ENCODE measurements around the gene GMCL1.
"Not testable (repeated sequence)": the region's sequence is repeated elsewhere in the genome, so short reads cannot be mapped to it uniquely, and the experiment has no call there.

The GMCL1 gene, protein sequence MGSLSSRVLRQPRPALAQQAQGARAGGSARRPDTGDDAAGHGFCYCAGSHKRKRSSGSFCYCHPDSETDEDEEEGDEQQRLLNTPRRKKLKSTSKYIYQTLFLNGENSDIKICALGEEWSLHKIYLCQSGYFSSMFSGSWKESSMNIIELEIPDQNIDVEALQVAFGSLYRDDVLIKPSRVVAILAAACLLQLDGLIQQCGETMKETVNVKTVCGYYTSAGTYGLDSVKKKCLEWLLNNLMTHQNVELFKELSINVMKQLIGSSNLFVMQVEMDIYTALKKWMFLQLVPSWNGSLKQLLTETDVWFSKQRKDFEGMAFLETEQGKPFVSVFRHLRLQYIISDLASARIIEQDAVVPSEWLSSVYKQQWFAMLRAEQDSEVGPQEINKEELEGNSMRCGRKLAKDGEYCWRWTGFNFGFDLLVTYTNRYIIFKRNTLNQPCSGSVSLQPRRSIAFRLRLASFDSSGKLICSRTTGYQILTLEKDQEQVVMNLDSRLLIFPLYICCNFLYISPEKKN

DNA sequence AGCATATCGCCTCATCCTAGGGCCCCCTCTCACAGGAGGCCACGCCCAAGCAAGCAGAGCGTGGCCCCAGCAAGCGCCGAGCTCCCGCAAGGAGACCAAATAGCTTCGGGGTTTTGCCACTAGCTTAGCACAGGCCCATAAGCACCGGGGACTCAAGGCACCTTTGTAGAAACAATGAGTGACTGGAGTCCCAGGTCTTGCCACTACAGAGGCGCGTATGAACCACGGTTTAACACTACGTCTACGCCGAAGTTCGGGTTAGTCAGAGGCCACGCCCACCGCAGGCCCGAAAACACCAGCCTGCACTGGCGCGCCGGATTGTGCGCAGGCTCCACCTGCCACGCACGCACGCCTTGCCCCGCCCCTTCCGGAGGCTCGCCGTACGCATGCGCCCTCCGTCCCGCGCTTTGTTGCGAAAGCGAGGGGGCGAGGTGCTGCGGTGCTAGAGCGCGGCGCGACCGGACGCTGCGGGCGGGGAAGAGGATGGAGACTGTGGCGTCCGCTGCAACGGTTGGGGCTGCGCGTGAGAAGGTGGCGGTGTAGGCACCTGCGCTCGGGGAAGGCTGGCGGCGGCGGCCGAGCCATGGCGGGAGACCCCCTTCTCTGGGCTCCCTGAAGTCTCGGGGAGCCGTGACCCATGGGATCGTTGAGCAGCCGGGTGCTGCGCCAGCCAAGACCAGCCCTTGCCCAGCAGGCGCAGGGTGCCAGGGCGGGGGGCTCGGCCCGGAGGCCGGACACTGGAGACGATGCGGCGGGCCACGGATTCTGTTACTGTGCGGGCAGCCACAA, at the start of gene GMCL1:
Gene GMCL1 (plus strand): TSS at position 405 of the 789 bp plus-strand sequence. CDS start 233 bp downstream, at position 638.
- DNase-seq (ENCODE audit: low spot score), result peak; percentile 95

DNA sequence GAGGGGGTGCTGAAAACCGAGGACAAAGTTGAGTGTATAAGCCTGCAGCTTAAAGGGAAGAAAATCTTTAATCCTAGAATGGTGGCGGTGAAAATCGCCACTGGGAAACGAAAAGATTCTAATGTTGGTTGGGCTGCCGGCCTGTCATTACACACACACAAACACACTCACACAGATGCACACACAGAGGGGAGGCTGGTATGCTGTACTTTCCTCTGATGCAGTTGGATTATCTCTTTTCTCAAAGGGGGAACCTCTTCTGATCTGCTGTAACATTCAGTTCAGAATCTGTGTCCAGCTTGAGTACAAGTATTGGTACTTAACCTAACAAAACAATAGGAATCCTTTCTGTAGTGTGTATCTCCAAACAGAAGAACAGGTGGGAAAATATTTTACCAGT, 48.5 kb upstream of the GMCL1 start:
- no peak for DNase-seq (ENCODE audit: low spot score)

DNA sequence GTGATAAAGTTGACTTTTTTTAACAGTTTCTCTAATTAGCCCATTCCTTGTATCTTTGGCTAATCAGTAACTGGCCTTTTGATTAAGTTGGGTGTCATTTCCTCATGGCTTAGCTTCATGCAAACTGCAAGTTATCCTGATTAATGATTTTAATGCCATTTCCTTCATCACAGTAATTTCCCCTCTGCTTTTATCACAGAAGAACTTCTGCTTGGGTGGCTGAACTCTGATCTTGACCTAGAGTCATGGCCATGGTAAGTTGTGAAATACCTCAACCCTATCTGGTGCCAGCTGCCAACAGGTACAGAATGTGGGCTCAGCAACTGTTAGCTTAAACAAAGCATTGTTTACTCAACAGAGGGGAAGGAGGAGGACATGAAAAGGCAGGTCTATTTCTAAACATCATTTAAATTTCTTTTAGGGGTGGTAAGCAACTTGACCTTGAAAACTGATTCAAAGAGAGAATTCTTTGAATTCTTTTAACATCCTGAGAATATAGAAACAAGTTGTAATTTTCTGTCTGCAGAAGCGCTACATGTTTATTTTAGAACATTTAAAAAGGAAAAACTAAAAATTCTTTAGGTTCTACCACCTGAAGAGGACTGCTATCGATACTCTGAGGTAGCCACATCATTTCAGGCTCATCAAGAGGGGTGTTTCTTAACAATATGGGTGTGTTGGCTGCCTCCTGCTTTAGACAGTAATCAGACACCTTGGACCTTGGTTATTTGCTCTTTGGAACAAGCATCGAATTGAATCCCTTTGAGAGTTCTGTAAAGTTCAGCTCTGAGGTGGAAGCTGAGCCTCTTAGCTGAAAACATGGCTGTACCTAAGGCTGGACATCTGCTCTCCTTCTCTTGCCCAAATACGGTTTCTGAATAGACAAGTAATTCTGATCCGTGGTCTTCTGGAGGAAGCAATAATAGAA, 47.9 kb upstream of the GMCL1 start:
- no peak for DNase-seq (ENCODE audit: low spot score)

DNA sequence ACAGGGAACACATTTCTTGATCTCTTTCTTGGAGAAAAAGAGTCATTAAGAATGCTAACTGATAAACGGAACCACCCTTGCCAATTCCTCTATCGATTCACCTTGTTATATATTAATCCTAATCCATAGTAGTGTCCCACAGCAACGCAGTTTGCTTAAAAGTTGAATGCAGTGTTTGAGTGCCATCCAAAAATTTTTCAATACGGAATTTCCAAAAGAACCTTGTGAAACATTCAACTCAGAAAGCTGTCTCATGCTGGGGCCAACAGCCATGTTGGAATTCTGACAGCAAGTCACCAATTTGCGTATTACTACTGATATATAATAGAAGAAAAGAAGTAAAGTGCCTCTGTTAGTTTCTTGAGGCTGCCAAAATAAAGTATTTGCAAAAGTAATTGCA, 45.2 kb upstream of the GMCL1 start:
- DNase-seq (ENCODE audit: low spot score), result no peak

DNA sequence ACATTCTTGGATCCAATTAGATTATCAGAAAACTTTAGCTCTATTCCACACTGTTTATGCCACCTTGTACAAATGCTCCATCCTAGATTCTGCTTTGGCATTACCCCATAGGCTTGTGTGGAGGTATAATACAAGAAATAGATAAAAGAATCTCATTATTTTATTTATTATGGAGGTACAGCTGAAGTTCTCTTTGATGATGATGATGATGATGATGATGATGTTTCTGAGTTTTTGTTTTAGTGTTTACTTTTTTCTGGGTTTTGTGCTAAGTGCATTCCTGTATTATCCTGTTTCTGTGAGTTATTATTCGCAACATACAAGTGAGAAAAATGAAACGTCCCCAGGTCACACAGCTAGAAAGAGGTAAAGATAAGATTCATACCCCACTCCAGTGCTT, 44.1 kb upstream of the GMCL1 start:
- no peak for DNase-seq (ENCODE audit: low spot score)

DNA sequence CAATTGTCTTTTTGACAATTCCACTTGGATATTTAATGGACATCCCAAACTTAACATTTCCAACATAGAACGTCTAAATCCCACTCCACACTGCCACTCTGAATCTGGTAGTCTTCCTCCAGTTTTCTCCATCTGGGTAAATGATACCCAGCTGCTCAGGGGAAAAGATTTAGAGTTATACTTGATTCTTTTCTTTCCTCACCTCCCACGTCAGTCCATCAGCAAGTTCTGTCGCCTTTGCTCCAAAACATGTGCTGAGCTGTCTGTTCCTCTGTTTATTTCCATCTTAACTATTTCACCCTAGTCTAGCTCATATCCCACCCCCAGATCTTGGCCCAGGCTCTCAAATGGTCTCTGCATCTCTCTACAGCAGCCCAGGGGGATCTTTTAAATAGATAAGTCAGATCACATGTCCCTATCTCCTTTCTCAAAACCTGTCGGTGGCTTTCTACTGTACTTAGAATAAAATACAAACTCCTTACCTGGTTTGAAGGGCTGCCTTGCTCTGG, 43.4 kb upstream of the GMCL1 start:
- DNase-seq (ENCODE audit: low spot score), result no peak

DNA sequence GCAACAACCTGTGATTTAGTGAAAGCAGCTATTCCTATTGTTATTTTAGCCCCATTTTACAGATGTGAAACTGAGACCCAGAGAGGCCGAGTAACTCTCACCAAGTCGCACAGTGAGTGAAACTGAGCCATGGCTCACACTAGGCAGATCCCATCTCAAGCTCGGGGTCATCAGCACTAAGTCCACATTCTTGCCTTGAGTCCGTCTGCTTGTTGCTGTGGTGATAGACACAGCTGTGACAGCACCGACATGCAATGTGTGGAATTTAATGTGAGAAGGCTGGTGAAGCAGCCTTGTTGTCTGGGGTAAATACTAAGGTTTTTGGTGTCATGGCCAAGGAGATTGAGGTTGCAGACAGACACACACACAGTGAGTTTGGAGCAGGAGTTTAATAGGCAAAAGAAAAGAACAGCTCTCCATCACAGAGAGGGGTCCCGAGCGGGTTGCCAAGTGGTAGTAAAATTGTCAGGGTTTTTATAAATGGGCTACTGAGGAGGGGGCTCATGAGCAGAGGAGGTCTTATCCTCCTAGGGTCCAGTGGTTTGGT, 40.2 kb upstream of the GMCL1 start:
- peak; percentile 28 for DNase-seq (ENCODE audit: low spot score)

DNA sequence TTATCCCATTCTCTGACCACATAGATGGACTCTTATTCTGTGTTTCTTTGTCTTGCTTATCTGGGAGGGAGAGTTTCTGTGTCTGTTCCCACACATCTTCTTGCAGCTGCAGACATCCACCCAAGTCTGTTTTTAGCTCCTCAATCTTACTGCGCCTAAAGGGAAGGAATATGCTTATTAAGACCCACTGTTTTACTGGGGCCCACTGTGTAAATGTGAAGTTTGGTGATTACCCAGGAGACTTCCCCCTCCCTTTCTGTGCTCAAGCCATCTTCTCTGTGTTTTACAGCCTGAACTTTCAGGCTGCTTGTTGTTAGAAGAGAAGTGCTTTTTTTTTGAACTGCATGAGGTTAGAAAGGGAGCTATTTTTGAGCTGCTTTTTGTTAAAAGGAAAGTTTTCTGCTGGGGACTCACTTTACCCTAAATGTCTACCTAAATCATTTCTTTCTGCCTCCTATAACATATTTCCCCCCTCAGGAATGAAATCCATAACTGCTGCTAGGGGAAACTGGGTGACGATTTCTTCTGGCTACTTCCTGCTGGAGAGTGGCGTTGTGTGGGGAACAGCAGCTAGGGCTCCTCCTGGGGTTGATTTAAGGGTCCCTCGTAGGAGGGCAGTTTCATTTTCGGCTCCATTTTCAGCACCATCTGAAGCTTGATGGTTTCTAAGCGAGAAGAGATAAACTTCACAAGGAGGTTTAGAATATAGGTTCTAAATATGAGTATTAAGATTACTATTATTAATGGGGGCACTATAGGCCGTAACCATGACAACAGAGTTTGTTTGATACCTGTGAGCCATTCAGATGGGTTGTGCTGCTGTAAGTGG, 39.5 kb upstream of the GMCL1 start:
- no peak for DNase-seq (ENCODE audit: low spot score)

DNA sequence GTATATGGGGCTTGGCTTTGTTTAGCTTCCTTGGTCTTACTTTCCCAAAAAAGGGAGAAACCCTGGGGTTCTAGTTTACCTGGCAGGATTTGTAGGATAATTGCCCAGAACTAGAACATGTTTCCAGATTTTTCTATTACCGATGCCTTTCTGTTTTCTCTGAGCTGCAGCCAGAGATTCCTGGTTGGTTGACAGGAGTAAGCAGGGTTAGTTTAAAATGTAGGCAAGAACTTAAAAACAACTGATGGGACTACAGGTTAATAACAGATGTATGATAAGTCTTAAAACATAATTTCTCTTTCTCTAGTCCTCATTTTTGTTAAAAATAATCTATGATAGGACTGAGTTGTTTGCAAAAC, 38.9 kb upstream of the GMCL1 start:
- DNase-seq (ENCODE audit: low spot score), result no peak

DNA sequence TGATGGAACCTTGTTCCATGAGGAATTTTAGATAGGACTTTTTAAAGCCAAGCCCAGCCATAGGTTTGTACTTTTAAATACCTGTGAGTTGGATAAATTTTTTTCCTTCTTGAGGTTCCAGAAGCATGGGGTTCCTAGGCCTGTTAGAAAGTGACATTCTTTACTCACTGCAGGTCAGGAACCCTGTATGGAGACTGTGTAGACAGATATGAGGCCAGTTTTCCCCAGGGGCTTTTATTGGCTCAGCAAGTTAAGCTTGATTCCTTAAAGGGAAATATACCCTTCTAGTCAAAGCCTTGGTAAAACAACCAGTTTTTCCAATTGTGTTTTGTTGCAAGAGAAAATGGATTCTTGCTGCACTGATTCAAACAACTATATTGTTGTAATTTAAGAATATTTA, 38.4 kb upstream of the GMCL1 start:
- DNase-seq (ENCODE audit: low spot score), result no peak

DNA sequence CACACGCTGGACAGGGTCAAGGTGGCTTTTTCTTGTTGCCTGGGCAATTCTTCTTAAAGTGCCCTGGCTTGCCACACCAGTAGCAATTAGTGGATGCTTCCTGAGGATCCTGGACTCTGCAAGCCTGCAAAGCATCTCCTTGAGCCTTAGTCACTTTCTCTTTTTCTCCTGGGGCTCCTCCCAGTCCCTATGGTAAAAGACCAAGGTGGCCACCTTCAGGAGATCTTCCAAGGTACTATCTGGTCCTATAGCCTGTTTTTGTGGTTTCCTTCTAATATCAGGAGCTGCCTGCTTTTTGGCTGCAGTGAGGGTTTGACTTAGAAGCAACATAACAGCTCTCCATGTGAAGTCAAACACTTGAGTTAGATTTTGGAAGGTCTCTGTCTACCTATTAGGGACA, 33.3 kb upstream of the GMCL1 start:
- no peak for DNase-seq (ENCODE audit: low spot score)

DNA sequence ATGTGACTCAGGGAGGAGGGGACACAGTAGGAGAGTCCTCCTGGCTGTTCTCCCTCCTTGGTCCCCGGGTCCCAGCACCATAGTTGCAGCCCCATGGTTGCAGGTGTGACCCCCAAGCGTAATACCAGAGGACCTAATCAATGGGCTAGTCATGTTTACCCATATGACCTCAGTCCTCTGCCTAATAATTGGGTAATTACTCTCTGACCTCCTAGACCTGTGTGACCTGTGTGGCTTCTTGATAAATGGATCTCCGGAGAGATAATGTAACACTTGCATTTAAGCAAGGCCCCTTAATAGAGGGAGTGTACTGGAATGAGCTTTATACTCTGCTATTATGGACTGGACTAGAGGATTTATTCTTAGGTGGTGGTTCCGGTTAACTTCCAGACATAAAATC, 32.2 kb upstream of the GMCL1 start:
- DNase-seq (ENCODE audit: low spot score), result no peak

DNA sequence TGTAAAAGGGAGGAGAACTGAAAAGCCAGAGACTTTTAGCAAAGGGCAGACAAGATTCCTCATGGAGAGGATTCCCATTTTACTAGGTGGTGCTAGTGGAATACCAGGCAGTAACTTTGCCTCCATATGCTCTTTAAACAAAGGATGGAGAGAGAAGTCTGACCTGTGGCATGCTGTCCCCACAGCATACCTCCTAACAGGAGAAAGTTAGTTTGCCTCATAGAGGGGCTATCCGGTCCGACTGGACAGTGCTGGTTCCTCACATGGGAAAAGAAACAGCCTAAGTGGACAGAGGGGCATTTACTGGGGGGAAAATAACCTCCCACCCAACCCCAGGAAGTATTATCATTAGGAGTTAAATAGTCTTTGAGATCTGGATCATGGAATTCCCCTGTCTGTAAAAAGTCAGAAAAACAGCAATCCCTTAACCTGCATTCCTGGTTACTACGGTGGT, 31.6 kb upstream of the GMCL1 start:
- DNase-seq (ENCODE audit: low spot score), result no peak

DNA sequence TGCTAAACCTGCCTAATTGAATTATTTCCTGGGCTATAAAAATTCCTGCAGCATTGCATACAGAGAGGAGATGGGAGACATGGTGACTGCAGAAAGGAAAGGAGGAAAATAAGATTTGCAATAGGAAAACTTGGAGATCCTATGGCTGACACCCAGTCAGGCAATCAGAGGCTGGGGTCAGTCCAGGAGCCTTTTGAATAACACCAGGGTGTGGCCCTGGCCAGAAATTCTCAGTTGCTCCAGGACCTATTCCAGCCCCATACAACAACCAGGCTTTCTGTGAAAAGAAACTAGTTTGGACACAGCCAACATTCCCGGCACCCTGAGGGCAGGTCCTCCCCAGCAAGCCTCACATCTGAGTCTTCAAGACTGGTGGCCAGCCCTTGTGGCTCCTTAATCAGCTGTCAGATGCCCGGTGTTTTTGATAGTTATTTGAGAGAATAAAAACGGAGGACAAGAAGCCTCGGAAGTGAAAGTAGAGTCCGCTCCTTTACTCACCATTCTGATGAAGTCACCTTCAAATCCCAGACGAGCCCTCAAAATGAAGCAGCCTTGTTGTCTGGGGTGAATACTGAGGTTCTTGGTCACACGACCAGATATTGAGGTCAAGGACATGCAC, 31.1 kb upstream of the GMCL1 start:
- DNase-seq (ENCODE audit: low spot score), result no peak

DNA sequence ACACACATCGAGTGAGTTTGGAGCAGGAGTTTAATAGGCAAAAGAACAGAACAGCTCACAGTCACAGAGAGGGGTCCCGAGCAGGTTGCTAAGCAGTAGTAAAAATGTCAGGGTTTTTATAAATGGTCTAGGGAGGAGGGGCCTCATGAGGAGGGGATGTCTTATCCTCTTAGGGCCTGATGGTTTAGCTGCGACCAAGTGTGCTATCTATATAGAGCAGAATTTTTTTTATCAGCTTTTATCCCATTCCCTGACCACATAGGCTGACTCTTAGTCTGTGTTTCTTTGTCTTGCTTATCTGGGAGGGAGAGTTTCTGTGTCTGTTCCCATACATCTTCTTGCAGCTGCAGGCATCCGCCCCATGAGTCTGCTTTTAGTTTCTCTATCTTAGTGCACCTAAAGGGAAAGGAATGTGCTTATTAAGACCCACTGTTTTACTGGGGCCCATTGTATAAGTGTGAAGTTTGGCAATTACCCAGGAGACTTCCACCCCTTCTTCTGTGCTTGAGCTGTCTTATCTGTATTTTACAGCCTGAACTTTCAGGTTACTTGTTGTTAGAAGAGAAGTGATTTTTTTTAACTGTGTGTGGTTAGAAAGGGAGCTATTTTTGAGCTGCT, 30.4 kb upstream of the GMCL1 start:
- DNase-seq (ENCODE audit: low spot score), result no peak

DNA sequence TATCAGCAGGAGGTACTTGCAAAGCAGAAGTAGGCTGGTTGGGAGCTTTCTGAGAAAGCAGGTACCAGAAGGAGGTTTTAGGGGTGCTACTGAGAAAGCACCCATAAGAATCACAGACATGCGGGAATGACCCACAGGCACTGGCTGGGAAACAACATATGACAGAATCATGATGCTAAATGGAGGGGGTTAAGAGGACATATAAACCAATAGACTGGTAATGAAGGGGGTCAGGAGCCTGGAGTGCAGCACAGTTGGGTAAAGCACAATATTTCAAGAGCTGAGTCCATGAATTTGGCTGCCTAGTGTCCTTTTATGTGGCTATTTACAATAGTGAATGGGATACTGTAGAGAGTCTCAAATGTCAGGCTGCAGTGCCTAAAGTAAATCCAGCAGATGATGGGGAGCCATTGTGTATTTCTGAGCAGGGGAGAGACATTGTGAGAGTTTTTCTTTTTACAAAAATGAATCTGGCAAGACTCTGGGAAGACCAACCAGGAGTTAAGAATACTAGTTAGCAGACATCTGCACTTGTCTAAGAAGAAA, 27.6 kb upstream of the GMCL1 start:
- no peak for DNase-seq (ENCODE audit: low spot score)

DNA sequence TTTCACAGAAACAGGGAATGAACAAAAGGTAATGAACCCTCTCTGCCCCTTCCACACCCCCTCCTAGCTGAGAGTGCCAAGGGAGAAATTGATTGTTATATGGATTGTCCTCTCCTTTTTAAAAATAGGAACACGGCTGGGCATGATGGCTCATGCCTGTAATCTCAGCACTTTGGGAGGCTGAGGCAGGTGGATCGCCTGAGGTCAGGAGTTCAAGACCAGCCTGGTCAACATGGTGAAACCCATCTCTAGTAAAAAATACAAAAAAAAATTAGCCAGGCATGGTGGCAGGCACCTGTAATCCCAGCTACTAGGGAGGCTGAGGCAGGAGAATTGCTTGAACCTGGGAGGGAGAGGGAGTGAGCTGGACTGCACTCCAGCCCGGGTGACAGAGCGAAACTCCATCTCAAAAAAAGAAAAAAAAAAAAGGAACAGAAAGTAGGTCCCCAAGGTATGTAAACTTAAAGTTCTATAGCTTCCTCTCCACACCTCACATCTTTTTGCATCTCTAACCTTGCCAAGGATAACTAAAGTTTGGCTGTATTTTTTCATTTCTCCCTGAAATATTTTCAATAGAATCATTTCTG, 26.6 kb upstream of the GMCL1 start:
- not testable (repeated sequence) for DNase-seq (ENCODE audit: low spot score)

DNA sequence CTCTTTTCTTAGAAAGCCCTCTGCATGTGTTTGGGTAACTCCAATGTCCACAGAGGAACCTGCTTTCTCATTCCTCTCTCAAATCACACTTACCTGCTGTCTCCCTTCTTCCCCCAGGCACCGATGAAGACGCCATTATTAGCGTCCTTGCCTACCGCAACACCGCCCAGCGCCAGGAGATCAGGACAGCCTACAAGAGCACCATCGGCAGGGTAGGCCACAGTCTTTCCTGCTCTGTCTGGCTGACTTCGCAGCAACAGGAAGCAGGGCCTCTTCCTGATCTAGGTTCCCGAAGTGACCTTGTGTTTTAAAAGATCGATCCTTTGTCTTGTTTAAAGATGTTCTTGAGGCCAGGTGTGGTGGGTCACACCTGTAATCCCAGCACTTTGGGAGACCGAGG, 25.0 kb upstream of the GMCL1 start:
- DNase-seq (ENCODE audit: low spot score), result no peak

DNA sequence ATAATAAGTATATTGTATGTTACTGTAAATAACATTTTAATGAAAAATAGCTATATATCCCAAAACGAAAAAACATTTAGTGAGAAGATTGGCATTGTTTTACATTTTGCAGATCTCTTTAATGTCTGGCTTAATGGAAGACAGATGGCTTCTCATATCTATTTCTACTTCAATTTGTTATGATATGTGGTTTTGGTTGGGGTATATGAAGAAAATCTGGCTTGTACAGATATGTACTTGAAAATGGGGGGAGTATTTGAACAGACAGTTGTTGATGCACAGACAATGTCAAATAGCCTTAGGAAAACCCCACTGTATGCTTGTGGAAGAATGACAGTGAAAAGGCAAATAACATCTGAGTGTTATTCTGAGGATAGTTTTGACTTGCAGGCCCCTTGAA, 23.6 kb upstream of the GMCL1 start:
- no peak for DNase-seq (ENCODE audit: low spot score)
